CD4-positive, alpha-beta T cell treated with Interleukin-2 at 100 ng/mL for 4 hours (primary cell): ENCODE measurements around the gene CDK5RAP1.
A peak's percentile ranks its signal among the peaks of the same experiment; 100 is the strongest.
"Not testable (repeated sequence)": the region's sequence is repeated elsewhere in the genome, so short reads cannot be mapped to it uniquely, and the experiment has no call there.

Experiments used
- DNase-seq: peaks from one replicate; pipeline ENCODE4 v3.0.0-alpha.2; 2020; ENCODE audit warnings: low spot score

The CDK5RAP1 gene

GRCh38 chr20:33401184-33401920, at the start of gene CDK5RAP1:
CDK5RAP1 (minus strand) TSS chr20:33401519; CDS start chr20:33397064, 4,455 bp downstream.
- DNase-seq = peak; percentile 89

GRCh38 chr20:33450867-33451266, 49.5 kb upstream of the CDK5RAP1 start:
- DNase-seq = no peak

GRCh38 chr20:33445881-33446625, 44.7 kb upstream of the CDK5RAP1 start:
- DNase-seq = no peak

GRCh38 chr20:33444797-33445560, 43.7 kb upstream of the CDK5RAP1 start:
- DNase-seq = peak; percentile 35

GRCh38 chr20:33443512-33444239, 42.4 kb upstream of the CDK5RAP1 start, which contains the start of gene SNTA1:
SNTA1 (minus strand) TSS chr20:33443763; CDS start chr20:33443620, 143 bp downstream.
- DNase-seq = peak; percentile 93

GRCh38 chr20:33443006-33443511, 41.7 kb upstream of the CDK5RAP1 start:
- no peak for DNase-seq

GRCh38 chr20:33442136-33443005, 41.1 kb upstream of the CDK5RAP1 start:
- DNase-seq = no peak

GRCh38 chr20:33441142-33441955, 40.0 kb upstream of the CDK5RAP1 start:
- no peak for DNase-seq

GRCh38 chr20:33440562-33440961, 39.2 kb upstream of the CDK5RAP1 start:
- DNase-seq = not testable (repeated sequence)

- no peak for DNase-seq
These were observed 37.2 kb upstream of the CDK5RAP1 start for GRCh38 chr20:33438481-33438880.

GRCh38 chr20:33437141-33437911, 36.0 kb upstream of the CDK5RAP1 start:
- DNase-seq = no peak

- no peak for DNase-seq
These were observed 33.1 kb upstream of the CDK5RAP1 start for GRCh38 chr20:33434434-33434833.

- DNase-seq = no peak
These were observed 32.3 kb upstream of the CDK5RAP1 start for GRCh38 chr20:33433465-33434234.

- DNase-seq = no peak
These were observed 30.6 kb upstream of the CDK5RAP1 start for GRCh38 chr20:33431797-33432381.

- DNase-seq = not testable (repeated sequence)
These were observed 22.6 kb upstream of the CDK5RAP1 start for GRCh38 chr20:33423875-33424274.

GRCh38 chr20:33423141-33423834, 22.0 kb upstream of the CDK5RAP1 start:
- no peak for DNase-seq
